HG02970 (cell line): ENCODE data around the gene DCUN1D1.

Experiments
- ATAC-seq: cut with Tn5 transposase; IDR thresholded peaks from one replicate; pipeline ENCODE4 v1.9.1; 2021; ENCODE audit warnings: mild to moderate bottlenecking, moderate library complexity, moderate number of reproducible peaks; ENCODE audit not compliant: unreplicated experiment, low FRiP score

Gene DCUN1D1

DNA sequence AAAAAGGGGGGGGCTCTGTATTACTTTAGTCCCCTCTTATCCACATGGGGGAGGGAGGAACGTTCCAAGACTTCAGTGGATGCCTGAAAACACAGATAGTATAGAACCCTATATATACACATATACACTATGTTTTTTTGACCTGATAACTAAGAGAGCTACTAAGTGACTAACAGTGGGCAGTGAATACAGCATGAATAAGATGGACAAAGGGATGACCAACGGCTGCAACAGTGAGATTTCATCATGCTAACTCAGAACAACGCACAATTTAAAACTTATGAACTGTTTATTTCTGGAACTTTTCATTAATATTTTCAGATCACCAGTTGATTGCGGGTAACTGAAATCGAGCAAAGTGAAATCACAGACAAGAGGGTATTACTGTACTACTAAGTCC is 7.3 kb downstream of the DCUN1D1 start:
- ATAC-seq, result no peak

DNA sequence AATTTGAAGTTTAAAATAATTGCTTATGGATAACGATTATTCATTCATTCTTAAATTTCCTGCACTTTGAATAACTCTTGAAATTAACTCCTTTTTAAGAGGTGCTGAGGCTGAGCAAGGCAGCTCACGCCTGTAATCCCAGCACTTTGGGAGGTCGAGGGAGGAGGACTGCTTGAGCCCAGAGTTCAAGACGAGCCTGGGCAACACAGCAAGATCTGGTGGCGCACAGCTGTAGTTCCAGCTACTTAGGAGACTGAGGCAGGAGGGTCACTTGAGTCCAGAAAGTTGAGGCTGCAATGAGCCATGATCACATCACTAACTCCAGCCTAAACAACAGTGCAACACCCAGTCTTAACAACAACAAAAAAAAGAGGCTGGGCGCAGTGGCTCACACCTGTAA is 8.0 kb downstream of the DCUN1D1 start:
- no peak for ATAC-seq

GRCh38 chr3:182971637-182972036 is 8.7 kb downstream of the DCUN1D1 start:
- ATAC-seq, result no peak

DNA sequence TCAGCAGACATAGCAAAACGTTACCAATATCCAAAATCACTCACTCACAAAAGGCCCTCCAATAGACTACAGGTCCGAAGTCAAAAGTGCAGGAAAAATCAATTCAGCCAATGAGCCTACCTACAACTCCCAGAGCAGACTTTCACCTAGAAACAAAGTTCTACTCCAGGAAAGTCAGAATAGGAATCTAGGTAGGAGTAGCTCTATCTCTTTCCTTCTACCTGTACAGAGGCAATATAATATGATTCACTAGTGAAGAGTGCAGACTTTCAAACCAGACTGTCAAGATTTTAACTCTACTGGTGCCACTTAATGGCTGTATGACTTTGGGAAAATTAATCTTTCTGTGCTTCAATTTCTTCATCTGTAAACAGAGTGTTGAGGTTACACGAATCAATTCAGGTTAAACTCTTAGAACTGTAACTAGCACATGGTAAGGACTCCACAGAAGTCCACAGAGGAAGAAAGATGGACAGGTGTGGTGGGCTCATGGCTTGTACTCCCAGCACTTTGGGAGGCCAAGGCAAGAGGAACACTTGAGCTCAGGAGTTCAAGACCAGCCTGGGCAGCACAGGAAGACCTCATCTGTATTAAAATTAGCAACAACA is 9.4 kb downstream of the DCUN1D1 start:
- no peak for ATAC-seq

GRCh38 chr3:182969853-182970252 is 10.5 kb downstream of the DCUN1D1 start:
- ATAC-seq, result no peak

DNA sequence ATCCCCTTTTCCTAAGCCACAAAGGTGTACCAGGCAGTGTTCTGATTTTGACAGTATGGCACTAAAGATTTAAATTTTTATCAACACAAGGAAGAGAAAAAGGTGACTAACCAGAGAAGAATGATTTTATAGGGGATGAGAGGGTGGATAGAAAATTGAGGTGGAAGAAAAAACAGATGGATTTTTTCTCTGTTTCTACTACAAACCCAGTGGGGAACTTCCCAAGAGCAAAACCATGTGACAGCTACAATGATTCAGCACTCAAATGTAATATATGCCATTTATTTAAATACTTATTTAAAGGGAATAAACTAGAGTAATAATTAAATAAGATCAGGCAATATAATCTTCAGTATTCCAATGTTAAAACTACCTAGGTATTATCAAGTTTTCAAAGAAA is 11.1 kb downstream of the DCUN1D1 start:
- ATAC-seq, result no peak

DNA sequence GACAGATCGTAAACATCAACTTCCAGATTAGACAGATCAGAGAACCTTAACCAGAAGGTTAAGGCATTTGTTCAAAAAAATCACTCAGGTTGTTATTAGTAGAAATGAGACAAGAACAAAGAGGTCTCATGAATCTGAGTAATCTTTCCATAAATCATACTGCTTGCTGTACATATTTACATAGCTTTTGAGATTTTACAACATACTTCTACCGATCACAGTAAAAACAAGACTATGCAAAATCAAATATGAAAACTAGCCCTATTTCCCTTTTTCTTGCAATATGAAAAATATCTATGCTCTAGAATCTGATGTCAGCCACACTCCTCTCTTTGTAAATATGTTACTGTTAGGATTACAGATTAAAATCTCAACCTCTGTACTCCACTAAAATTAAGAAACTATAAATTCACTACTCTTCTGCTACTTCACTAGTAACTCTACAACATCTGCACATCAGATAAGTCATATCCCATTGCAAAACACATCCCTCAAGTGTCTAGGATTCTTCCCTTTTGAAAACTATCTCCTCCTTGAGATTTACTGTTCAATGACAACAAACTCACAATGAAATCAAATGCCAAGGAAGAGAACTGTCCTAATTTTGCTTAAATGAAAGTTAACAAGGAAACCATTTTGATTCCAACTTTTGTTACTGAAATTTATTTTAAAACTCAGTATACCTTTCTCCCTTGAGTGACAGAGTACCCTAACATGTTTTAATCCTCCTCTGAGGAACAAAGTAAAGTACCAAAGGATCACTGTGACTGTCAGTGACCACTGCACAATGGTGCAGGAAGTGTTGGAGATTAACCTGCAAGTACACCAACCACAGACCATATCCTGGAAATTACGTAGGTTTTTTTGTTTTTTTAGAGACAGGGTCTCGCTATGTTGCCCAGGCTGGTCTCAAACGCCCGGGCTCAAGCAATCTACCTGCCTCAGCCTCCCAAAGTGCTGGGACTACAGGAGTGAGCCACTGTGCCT is 12.8 kb downstream of the DCUN1D1 start:
- ATAC-seq, result no peak

- ATAC-seq, result no peak
Observed at GRCh38 chr3:182965861-182966366, 14.4 kb downstream of the DCUN1D1 start.

DNA sequence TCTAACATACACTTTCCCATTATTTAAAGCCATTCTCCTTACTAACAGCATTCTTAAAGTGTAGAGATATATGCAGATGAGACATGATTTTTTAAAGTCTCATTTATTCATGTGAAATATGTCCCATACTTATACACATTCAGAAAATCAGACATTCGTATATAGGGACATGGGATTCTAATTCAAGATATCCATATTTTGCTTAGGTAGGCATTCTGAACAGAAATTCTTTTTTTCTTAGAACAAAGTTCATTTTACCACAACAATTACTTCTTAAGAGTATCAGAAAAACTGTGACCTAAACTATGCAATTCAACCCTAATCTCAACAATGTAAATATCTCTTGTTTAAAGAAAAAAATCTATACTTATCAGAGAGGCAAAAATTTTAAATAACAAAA is 16.2 kb downstream of the DCUN1D1 start:
- ATAC-seq, result no peak

DNA sequence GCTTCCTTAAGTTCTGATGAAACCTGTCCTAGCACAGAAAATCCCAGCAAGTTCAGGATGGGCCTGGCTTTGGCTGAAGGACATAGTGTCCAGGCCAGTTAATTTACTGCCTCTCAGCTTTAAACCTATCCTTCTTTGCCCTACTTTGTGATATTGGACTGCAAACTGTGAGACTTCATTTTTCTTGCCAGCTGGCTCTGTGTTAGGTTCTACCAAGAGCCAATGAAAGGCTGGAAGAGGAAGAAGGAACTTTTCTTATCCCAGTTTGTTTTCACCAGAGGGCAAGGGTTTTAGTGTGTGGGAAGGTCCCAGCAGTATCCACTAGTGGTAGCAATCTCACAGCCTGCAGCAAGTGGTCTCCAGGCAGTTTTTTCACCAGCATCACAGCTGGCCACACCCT is 18.2 kb downstream of the DCUN1D1 start:
- ATAC-seq, result no peak

- no peak for ATAC-seq
Observed at GRCh38 chr3:182959474-182960350, 20.6 kb downstream of the DCUN1D1 start.

- ATAC-seq, result no peak
Observed at GRCh38 chr3:182957676-182958266, 22.6 kb downstream of the DCUN1D1 start.

- ATAC-seq, result no peak
Observed at GRCh38 chr3:182957226-182957625, 23.1 kb downstream of the DCUN1D1 start.

- ATAC-seq, result peak; percentile 77
Observed at GRCh38 chr3:182954553-182955235, 25.6 kb downstream of the DCUN1D1 start.

DNA sequence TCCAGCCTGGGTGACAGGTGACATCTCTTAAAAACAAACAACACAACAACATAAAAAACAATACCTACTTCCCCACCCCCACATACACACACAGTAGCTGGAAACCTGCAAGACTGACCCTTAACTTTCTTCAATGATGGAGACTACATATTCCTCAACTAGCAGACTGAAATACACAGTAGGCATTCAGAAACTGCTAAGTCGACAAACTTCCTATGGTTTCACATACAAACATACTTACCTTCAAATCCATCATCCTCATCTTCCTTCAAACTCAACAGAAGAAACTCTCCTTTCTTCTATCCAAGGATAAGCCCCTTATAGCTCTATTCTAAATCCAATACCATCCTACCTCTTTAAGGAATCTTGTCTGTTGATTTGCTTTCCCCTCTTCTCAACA is 30.6 kb downstream of the DCUN1D1 start:
- no peak for ATAC-seq

GRCh38 chr3:182948305-182948704 is 32.0 kb downstream of the DCUN1D1 start:
- ATAC-seq, result no peak

GRCh38 chr3:182947888-182948287 is 32.5 kb downstream of the DCUN1D1 start:
- no peak for ATAC-seq

- no peak for ATAC-seq
Observed at GRCh38 chr3:182941719-182942118, 38.6 kb downstream of the DCUN1D1 start.

- ATAC-seq, result no peak
Observed at GRCh38 chr3:182940266-182940808, 40.0 kb downstream of the DCUN1D1 start.
